H9 (cell line): ENCODE measurements around the gene CBX8. TPM values are rescaled to one million over a fixed set of nuclear protein-coding genes. Genes with fewer than 3 reads are reported as not detected.

ENCODE experiments used
- DNase-seq: peaks from one replicate; pipeline ENCODE4 v3.0.0-alpha.2; 2017
- H2AFZ ChIP-seq: one replicate; pipeline ENCODE4 v1.6.1; 2013; ENCODE audit warnings: mild to moderate bottlenecking, low read length, control low read depth, moderate library complexity
- H2AK5ac ChIP-seq: 2 replicates; pipeline ENCODE4 v1.6.1; 2013; ENCODE audit warnings: low read length, control low read depth, mixed read lengths; ENCODE audit not compliant: insufficient read length
- H2BK120ac ChIP-seq: one replicate; pipeline ENCODE4 v1.6.1; 2013; ENCODE audit warnings: low read depth, mild to moderate bottlenecking, low read length, control low read depth, inconsistent platforms; ENCODE audit not compliant: poor library complexity, severe bottlenecking
- H2BK12ac ChIP-seq: 2 replicates; pipeline ENCODE4 v1.6.1; 2013; ENCODE audit warnings: low read length, control low read depth, mixed read lengths, low read depth; ENCODE audit not compliant: insufficient read length
- H2BK15ac ChIP-seq: 2 replicates; pipeline ENCODE4 v1.6.1; 2013; ENCODE audit warnings: low read depth, low read length, control low read depth
- H2BK20ac ChIP-seq: one replicate; pipeline ENCODE4 v1.6.1; 2013; ENCODE audit warnings: low read depth, mild to moderate bottlenecking, low read length, control low read depth, inconsistent platforms; ENCODE audit not compliant: poor library complexity, severe bottlenecking
- H2BK5ac ChIP-seq: 2 replicates; pipeline ENCODE4 v1.6.1; 2013; ENCODE audit warnings: low read length, control low read depth, mixed read lengths; ENCODE audit not compliant: insufficient read length
- H3K14ac ChIP-seq: 2 replicates; pipeline ENCODE4 v1.6.1; 2013; ENCODE audit warnings: low read length, control low read depth; ENCODE audit not compliant: insufficient read depth
- H3K18ac ChIP-seq: 2 replicates; pipeline ENCODE4 v1.6.1; 2013; ENCODE audit warnings: low read depth, mild to moderate bottlenecking, mixed read lengths, low read length, control low read depth; ENCODE audit not compliant: insufficient read length
- H3K23ac ChIP-seq: 2 replicates; pipeline ENCODE4 v1.6.1; 2013; ENCODE audit warnings: low read length, control low read depth, mixed read lengths, low read depth; ENCODE audit not compliant: insufficient read length
- H3K23me2 ChIP-seq: 2 replicates; pipeline ENCODE4 v1.6.1; 2013; ENCODE audit warnings: low read depth, mild to moderate bottlenecking, mixed read lengths, low read length, control low read depth; ENCODE audit not compliant: insufficient read length, poor library complexity, severe bottlenecking
- H3K27ac ChIP-seq: 2 replicates; pipeline ENCODE4 v1.5.1; 2013; ENCODE audit warnings: low read length, control low read depth, mixed read lengths, low read depth; ENCODE audit not compliant: insufficient read length
- H3K27me3 ChIP-seq: 2 replicates; pipeline ENCODE4 v1.6.1; 2013; ENCODE audit warnings: low read length, control low read depth, inconsistent platforms; ENCODE audit not compliant: insufficient read depth
- H3K4ac ChIP-seq: 2 replicates; pipeline ENCODE4 v1.6.1; 2013; ENCODE audit warnings: low read depth, mild to moderate bottlenecking, control low read depth, inconsistent platforms, low read length, moderate library complexity
- H3K4me1 ChIP-seq: 2 replicates; pipeline ENCODE4 v1.6.1; 2013; ENCODE audit warnings: low read length, control low read depth, inconsistent platforms; ENCODE audit not compliant: insufficient read depth
- H3K4me2 ChIP-seq: 2 replicates; pipeline ENCODE4 v1.6.1; 2013; ENCODE audit warnings: low read length, control low read depth, mixed read lengths; ENCODE audit not compliant: insufficient read length, insufficient read depth
- H3K56ac ChIP-seq: 2 replicates; pipeline ENCODE4 v1.6.1; 2013; ENCODE audit warnings: low read depth, mild to moderate bottlenecking, mixed read lengths, low read length, control low read depth; ENCODE audit not compliant: insufficient read length
- H3K79me1 ChIP-seq: 2 replicates; pipeline ENCODE4 v1.6.1; 2013; ENCODE audit warnings: low read depth, mild to moderate bottlenecking, moderate library complexity, low read length, control low read depth, inconsistent platforms; ENCODE audit not compliant: insufficient read depth, poor library complexity, severe bottlenecking
- H3K79me2 ChIP-seq: 2 replicates; pipeline ENCODE4 v1.6.1; 2013; ENCODE audit warnings: low read length, control low read depth, inconsistent platforms; ENCODE audit not compliant: insufficient read depth
- H3K9ac ChIP-seq: 2 replicates; pipeline ENCODE4 v1.6.1; 2013; ENCODE audit warnings: low read length, control low read depth, mixed read lengths; ENCODE audit not compliant: insufficient read length; ENCODE audit errors: extremely low read depth
- H3K9me3 ChIP-seq: one replicate; pipeline ENCODE4 v1.6.1; 2013; ENCODE audit warnings: low read depth, low read length, inconsistent platforms; ENCODE audit not compliant: control insufficient read depth
- H3T11ph ChIP-seq: one replicate; pipeline ENCODE4 v1.6.1; 2013; ENCODE audit warnings: mild to moderate bottlenecking, low read length, control low read depth, inconsistent platforms
- H4K20me1 ChIP-seq: one replicate; pipeline ENCODE4 v1.6.1; 2013; ENCODE audit not compliant: control insufficient read depth, insufficient read length, insufficient read depth
- H4K5ac ChIP-seq: 2 replicates; pipeline ENCODE4 v1.6.1; 2013; ENCODE audit warnings: low read depth, mild to moderate bottlenecking, mixed read lengths, low read length, control low read depth; ENCODE audit not compliant: insufficient read length
- H4K8ac ChIP-seq: replicated peaks from 2 replicates; pipeline ENCODE4 v1.6.1; 2013; ENCODE audit warnings: low read length, control low read depth, mixed read lengths, low read depth; ENCODE audit not compliant: insufficient read length
- H4K91ac ChIP-seq: 2 replicates; pipeline ENCODE4 v1.6.1; 2013; ENCODE audit warnings: low read depth, mild to moderate bottlenecking, moderate library complexity, mixed read lengths, low read length, control low read depth; ENCODE audit not compliant: insufficient read length
- H3K27ac Mint-ChIP-seq, 3 experiments: 2 replicates in 2 of 3; 3 replicates in 1 of 3; pipeline ENCODE4 v1.8.0; 2020 to 2021; ENCODE audit warnings: mixed read lengths in 3 of 3, mild to moderate bottlenecking in 1 of 3, moderate library complexity in 1 of 3
- H3K27me3 Mint-ChIP-seq: 2 replicates; pipeline ENCODE4 v1.8.0; 2021; ENCODE audit warnings: low read depth, mild to moderate bottlenecking, moderate library complexity, mixed read lengths
- H3K36me3 Mint-ChIP-seq, 3 experiments: 2 replicates in 2 of 3; 3 replicates in 1 of 3; pipeline ENCODE4 v1.8.0; 2020 to 2021; ENCODE audit warnings: low read depth in 3 of 3, mixed read lengths in 3 of 3; ENCODE audit not compliant: insufficient read depth in 1 of 3
- H3K4me1 Mint-ChIP-seq, 2 experiments: 2 replicates each; pipeline ENCODE4 v1.8.0; 2020; ENCODE audit warnings: mixed read lengths in 2 of 2
- H3K4me3 Mint-ChIP-seq, 2 experiments: 2 replicates in 1 of 2; 3 replicates in 1 of 2; pipeline ENCODE4 v1.8.0; 2020 to 2021; ENCODE audit warnings: mild to moderate bottlenecking in 2 of 2, mixed read lengths in 2 of 2, moderate library complexity in 1 of 2
- H3K9me3 Mint-ChIP-seq, 2 experiments: 2 replicates in 1 of 2; 3 replicates in 1 of 2; pipeline ENCODE4 v1.8.0; 2020; ENCODE audit warnings: mild to moderate bottlenecking in 2 of 2, mixed read lengths in 2 of 2, moderate library complexity in 1 of 2
- WGBS: extraction: QIAGEN DNeasy Blood & Tissue Kit; methylation state at CpG from one replicate; pipeline ENCODE4 v1.1.7; 2013; ENCODE audit warnings: missing lambda C conversion rate, low lambda C conversion rate, mixed read lengths; ENCODE audit not compliant: insufficient read length; ENCODE audit errors: extremely low coverage; 5-methylcytosine and 5-hydroxymethylcytosine counted together
- total RNA-seq: library from RNA; stranded (reverse); gene quantifications from 2 replicates; pipeline ENCODE4 v1.2.1, GENCODE V29; 2021
- TF ChIP-seq, protein P1 (sequence below): fragments of 200-600 bp; sonication (generic); conservative IDR thresholded peaks from 3 replicates; pipeline ENCODE4 v1.8.0; 2021; ENCODE audit warnings: antibody characterized with exemption, mild to moderate bottlenecking

The CBX8 gene
- total RNA-seq, 1 experiment from 2014 or later, result 1.2 TPM

- Mint-ChIP-seq H3K9me3 (no peaks in the 10 kb centered on the region), H3K4me1 (peaks cover 12 to 16% of the 10 kb centered on the region in 2 experiments), H3K4me3 (peak overlapping the region; percentile 5 to 55; a peak in 2 of 5 replicates), H3K27ac (no peak overlapping the region), H3K27me3 (peaks cover 87% of the 10 kb centered on the region), H3K36me3 (no peaks in the 10 kb centered on the region)
- no peak overlapping the region for H4K5ac ChIP-seq
- no peak overlapping the region for H3T11ph ChIP-seq
- H2BK20ac ChIP-seq, result no peak overlapping the region
- peaks cover 17% of the 10 kb centered on the region for H3K27me3 ChIP-seq
- peaks cover 5% of the 10 kb centered on the region for H4K20me1 ChIP-seq
- TF ChIP-seq, protein P1, sequence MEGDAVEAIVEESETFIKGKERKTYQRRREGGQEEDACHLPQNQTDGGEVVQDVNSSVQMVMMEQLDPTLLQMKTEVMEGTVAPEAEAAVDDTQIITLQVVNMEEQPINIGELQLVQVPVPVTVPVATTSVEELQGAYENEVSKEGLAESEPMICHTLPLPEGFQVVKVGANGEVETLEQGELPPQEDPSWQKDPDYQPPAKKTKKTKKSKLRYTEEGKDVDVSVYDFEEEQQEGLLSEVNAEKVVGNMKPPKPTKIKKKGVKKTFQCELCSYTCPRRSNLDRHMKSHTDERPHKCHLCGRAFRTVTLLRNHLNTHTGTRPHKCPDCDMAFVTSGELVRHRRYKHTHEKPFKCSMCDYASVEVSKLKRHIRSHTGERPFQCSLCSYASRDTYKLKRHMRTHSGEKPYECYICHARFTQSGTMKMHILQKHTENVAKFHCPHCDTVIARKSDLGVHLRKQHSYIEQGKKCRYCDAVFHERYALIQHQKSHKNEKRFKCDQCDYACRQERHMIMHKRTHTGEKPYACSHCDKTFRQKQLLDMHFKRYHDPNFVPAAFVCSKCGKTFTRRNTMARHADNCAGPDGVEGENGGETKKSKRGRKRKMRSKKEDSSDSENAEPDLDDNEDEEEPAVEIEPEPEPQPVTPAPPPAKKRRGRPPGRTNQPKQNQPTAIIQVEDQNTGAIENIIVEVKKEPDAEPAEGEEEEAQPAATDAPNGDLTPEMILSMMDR, result no peak
- H3K23ac ChIP-seq, result no peak overlapping the region
- no peak overlapping the region for H4K8ac ChIP-seq
- no peak overlapping the region for H3K56ac ChIP-seq
- no peak overlapping the region for H2AFZ ChIP-seq
- no peaks in the 10 kb centered on the region for H3K9me3 ChIP-seq
- H3K79me1 ChIP-seq, result no peaks in the 10 kb centered on the region
- no peaks in the 10 kb centered on the region for H3K79me2 ChIP-seq
- H2BK5ac ChIP-seq, result no peak overlapping the region
- H3K9ac ChIP-seq, result no peak overlapping the region
- H2AK5ac ChIP-seq, result no peak overlapping the region
- H3K4ac ChIP-seq, result no peak overlapping the region
- H3K14ac ChIP-seq, result no peak overlapping the region
- DNase-seq, result no peak
- H3K23me2 ChIP-seq, result peaks cover 14% of the 10 kb centered on the region
- H3K18ac ChIP-seq, result no peak overlapping the region
- H3K4me1 ChIP-seq, result peaks cover 2% of the 10 kb centered on the region; the same call in 1 of the 2 replicates
- no peak overlapping the region for H2BK12ac ChIP-seq
- no CpG with 5 or more reads among the region's 55 CpGs for WGBS
- no peak overlapping the region for H2BK120ac ChIP-seq
- no peak overlapping the region for H4K91ac ChIP-seq
- no peak overlapping the region for H2BK15ac ChIP-seq
- no peak overlapping the region for H3K27ac ChIP-seq
- no peak overlapping the region for H3K4me2 ChIP-seq
Observed at GRCh38 chr17:79748295-79749099, 48.4 kb downstream of the CBX8 start.
